Type B pancreatic cell (in vitro differentiated cells): ENCODE measurements around the gene CIRBP. TPM values are rescaled to one million over a fixed set of nuclear protein-coding genes. Genes with fewer than 3 reads are reported as not detected.

ENCODE experiments used
- DNase-seq: peaks from one replicate; pipeline ENCODE4 v3.0.0; 2021; ENCODE audit warnings: mixed read lengths; ENCODE audit not compliant: unreplicated experiment; ENCODE audit errors: extremely low spot score
- H3K27ac Mint-ChIP-seq: 2 replicates; pipeline ENCODE4 v1.8.0; 2021; ENCODE audit warnings: mild to moderate bottlenecking, mixed read lengths
- H3K27me3 Mint-ChIP-seq: 2 replicates; pipeline ENCODE4 v1.8.0; 2021; ENCODE audit warnings: mixed read lengths
- H3K36me3 Mint-ChIP-seq: 2 replicates; pipeline ENCODE4 v1.8.0; 2021; ENCODE audit warnings: mixed read lengths
- H3K4me1 Mint-ChIP-seq: one replicate; pipeline ENCODE4 v1.8.0; 2021; ENCODE audit warnings: mixed read lengths; ENCODE audit not compliant: unreplicated experiment
- H3K4me3 Mint-ChIP-seq: 2 replicates; pipeline ENCODE4 v1.8.0; 2021; ENCODE audit warnings: mild to moderate bottlenecking, mixed read lengths
- H3K9me3 Mint-ChIP-seq: 2 replicates; pipeline ENCODE4 v1.8.0; 2021; ENCODE audit warnings: mixed read lengths
- CTCF ChIP-seq: fragments of 200-600 bp; sonication (generic); conservative IDR thresholded peaks from 2 replicates; pipeline ENCODE4 v1.5.0; 2021; ENCODE audit warnings: antibody characterized with exemption, mild to moderate bottlenecking
- total RNA-seq: library from RNA; stranded (reverse); gene quantifications from 2 replicates; pipeline ENCODE4 v1.2.1, GENCODE V29; 2021; ENCODE audit warnings: low replicate concordance

The CIRBP gene
- total RNA-seq, 1 donor from 2014 or later = 421 TPM

- Mint-ChIP-seq H3K27ac (peak overlapping the region; percentile 92), H3K4me3 (peak overlapping the region; percentile 93), H3K9me3 (no peaks in the 10 kb centered on the region), H3K4me1 (no peaks in the 10 kb centered on the region), H3K27me3 (no peaks in the 10 kb centered on the region), H3K36me3 (peaks cover 9% of the 10 kb centered on the region)
- TF ChIP-seq CTCF = no peak
- DNase-seq = no peak
Measured at GRCh38 chr19:1250437-1251260, 18.5 kb upstream of the CIRBP start.

- TF ChIP-seq CTCF = no peak
- H3K4me1 Mint-ChIP-seq = no peaks in the 10 kb centered on the region
- no peaks in the 10 kb centered on the region for H3K27me3 Mint-ChIP-seq
- H3K4me3 Mint-ChIP-seq = peak overlapping the region; percentile 93
- H3K27ac Mint-ChIP-seq = peak overlapping the region; percentile 92
- no peaks in the 10 kb centered on the region for H3K9me3 Mint-ChIP-seq
- no peak for DNase-seq
- peaks cover 9% of the 10 kb centered on the region for H3K36me3 Mint-ChIP-seq
Measured at GRCh38 chr19:1251330-1252220, 17.6 kb upstream of the CIRBP start.

GRCh38 chr19:1252221-1252820 is 16.8 kb upstream of the CIRBP start:
- H3K27ac Mint-ChIP-seq = peak overlapping the region; percentile 86
- no peak for TF ChIP-seq CTCF
- H3K36me3 Mint-ChIP-seq = peaks cover 9% of the 10 kb centered on the region
- no peak for DNase-seq
- H3K9me3 Mint-ChIP-seq = no peaks in the 10 kb centered on the region
- H3K27me3 Mint-ChIP-seq = no peaks in the 10 kb centered on the region
- peaks cover 2% of the 10 kb centered on the region for H3K4me1 Mint-ChIP-seq
- peak overlapping the region; percentile 93 for H3K4me3 Mint-ChIP-seq

DNA sequence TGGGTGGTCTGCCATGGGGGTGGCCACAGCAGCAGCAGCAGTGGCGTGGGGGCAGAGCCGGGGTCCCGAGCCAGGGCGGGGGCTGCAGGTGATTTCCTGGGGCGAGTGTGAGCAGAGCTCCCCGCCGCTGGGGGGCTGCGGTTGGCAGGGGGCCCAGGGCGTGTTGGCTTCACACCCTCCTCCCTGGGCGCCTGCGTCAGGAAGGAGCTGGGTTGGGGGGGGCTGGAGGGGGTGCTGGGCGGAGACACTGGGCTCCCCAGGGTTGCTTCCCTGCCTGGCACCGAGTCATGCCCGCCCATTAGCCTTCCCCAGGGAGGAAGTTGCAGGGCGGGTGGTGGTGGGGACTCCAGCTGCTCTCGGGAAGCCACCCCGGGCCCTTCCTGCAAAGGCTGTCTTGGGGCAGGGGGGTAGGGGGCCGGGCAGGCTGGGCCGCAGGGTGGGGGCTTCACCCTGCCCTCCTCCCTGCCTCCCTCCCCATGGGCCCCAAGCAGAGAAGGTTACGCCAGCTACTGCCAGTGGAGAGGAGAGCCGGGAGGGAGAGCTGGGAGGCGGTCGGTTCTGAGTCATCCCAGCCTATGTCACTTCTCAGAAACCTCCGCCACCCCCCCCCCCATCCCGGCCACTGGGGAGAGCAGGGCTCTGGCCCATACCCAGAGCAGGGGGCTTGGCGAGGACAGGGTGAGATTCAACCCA is 16.2 kb upstream of the CIRBP start:
- Mint-ChIP-seq H3K4me1 (peaks cover 8% of the 10 kb centered on the region), H3K36me3 (peaks cover 14% of the 10 kb centered on the region), H3K4me3 (peak overlapping the region; percentile 70), H3K9me3 (no peaks in the 10 kb centered on the region), H3K27ac (peak overlapping the region; percentile 86), H3K27me3 (no peaks in the 10 kb centered on the region)
- TF ChIP-seq CTCF = no peak
- no peak for DNase-seq

GRCh38 chr19:1253514-1254080 is 15.5 kb upstream of the CIRBP start:
- no peak for TF ChIP-seq CTCF
- Mint-ChIP-seq H3K4me1 (peaks cover 10% of the 10 kb centered on the region), H3K4me3 (peak overlapping the region; percentile 70), H3K27ac (peak overlapping the region; percentile 86), H3K36me3 (peaks cover 14% of the 10 kb centered on the region), H3K27me3 (no peaks in the 10 kb centered on the region), H3K9me3 (no peaks in the 10 kb centered on the region)
- DNase-seq = no peak
